ENCODE measurements around the gene OR10H4. TPM values are rescaled to one million over a fixed set of nuclear protein-coding genes. Genes with fewer than 3 reads are reported as not detected.
"Not testable (repeated sequence)": the region's sequence is repeated elsewhere in the genome, so short reads cannot be mapped to it uniquely, and the experiment has no call there.

Gene OR10H4
- not detected for polyA plus RNA-seq

GRCh38 chr19:15948223-15949058, at the start of gene OR10H4:
Gene OR10H4, plus strand, starts transcription at chr19:15949008. Its CDS starts 0 bp downstream, at chr19:15949008.
- Histone ChIP-seq H3K27me3 (ENCODE audit: control insufficient read depth in 1 of 2, insufficient read depth in 2 of 2, low read length in 2 of 2) (peaks cover 0 to 2% of the 10 kb centered on the region in 2 donors), H3K4me1 (ENCODE audit: control insufficient read depth in 2 of 2, insufficient read depth in 2 of 2, low read length in 1 of 2) (no peaks in the 10 kb centered on the region), H3K27ac (ENCODE audit: low read depth in 2 of 2, low read length in 1 of 2) (no peak within 1 kb of the TSS), H3K4me3 (ENCODE audit: low read depth in 1 of 2, low read length in 2 of 2) (no peak within 1 kb of the TSS), H3K9me3 (ENCODE audit: control insufficient read depth in 2 of 2, insufficient read depth in 1 of 2, low read depth in 1 of 2, low read length in 1 of 2) (peaks cover 3 to 9% of the 10 kb centered on the region in 2 donors), H3K36me3 (ENCODE audit: control insufficient read depth in 2 of 2, insufficient read depth in 2 of 2, low read length in 1 of 2) (no peaks in the 10 kb centered on the region)

DNA sequence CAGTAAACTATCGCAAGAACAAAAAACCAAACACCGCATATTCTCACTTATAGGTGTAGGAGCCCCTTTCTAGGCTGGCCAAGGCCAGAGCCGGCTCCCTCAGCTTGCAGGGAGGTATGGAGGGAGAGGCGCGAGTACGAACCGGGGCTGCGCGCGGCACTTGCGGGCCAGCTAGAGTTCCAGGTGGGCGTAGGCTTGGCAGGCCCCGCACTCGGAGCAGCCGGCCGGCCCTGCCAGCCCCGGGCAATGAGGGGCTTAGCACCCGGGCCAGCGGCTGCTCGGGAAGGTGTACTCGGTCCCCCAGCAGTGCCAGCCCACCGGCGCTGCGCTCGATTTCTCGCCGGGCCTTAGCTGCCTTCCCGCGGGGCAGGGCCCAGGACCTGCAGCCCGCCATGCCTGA, 49.2 kb upstream of the OR10H4 start:
- H3K4me3 ChIP-seq (ENCODE audit: low read depth in 1 of 2, low read length in 2 of 2); H3K27me3 ChIP-seq (ENCODE audit: control insufficient read depth in 1 of 2, insufficient read depth in 2 of 2, low read length in 2 of 2); H3K27ac ChIP-seq (ENCODE audit: low read depth in 2 of 2, low read length in 1 of 2); H3K36me3 ChIP-seq (ENCODE audit: control insufficient read depth in 2 of 2, insufficient read depth in 2 of 2, low read length in 1 of 2); H3K4me1 ChIP-seq (ENCODE audit: control insufficient read depth in 2 of 2, insufficient read depth in 2 of 2, low read length in 1 of 2); H3K9me3 ChIP-seq (ENCODE audit: control insufficient read depth in 2 of 2, insufficient read depth in 1 of 2, low read depth in 1 of 2, low read length in 1 of 2): not testable (repeated sequence)
- WGBS, 2 donors, result 18 to 24% methylated on average over 23 to 30 of the region's 30 CpGs

- H3K27me3 ChIP-seq (ENCODE audit: control insufficient read depth in 1 of 2, insufficient read depth in 2 of 2, low read length in 2 of 2); H3K9me3 ChIP-seq (ENCODE audit: control insufficient read depth in 2 of 2, insufficient read depth in 1 of 2, low read depth in 1 of 2, low read length in 1 of 2); H3K36me3 ChIP-seq (ENCODE audit: control insufficient read depth in 2 of 2, insufficient read depth in 2 of 2, low read length in 1 of 2); H3K4me3 ChIP-seq (ENCODE audit: low read depth in 1 of 2, low read length in 2 of 2); H3K4me1 ChIP-seq (ENCODE audit: control insufficient read depth in 2 of 2, insufficient read depth in 2 of 2, low read length in 1 of 2); H3K27ac ChIP-seq (ENCODE audit: low read depth in 2 of 2, low read length in 1 of 2): not testable (repeated sequence)
- WGBS, 2 donors, result 37 to 38% methylated on average over 7 to 15 of the region's 15 CpGs
These were observed 48.8 kb upstream of the OR10H4 start for GRCh38 chr19:15900032-15900431.

DNA sequence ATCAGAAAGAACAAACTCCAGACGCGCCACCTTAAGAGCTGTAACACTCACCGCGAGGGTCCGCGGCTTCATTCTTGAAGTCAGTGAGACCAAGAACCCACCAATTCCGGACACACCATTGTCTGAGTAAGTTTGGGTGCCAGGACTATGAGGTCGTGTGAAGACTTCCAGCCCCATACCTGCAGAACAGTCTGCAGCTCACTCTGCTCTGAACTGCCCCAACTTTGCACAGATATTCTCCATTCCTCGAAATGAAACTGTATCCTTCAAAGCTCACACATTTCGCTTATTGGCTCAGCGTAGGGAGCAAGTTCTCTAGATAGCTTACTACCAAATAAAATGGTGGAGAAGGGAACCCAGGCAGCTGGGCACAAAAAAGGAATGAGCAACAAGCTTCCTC, 48.3 kb upstream of the OR10H4 start:
- Histone ChIP-seq H3K9me3 (ENCODE audit: control insufficient read depth in 2 of 2, insufficient read depth in 1 of 2, low read depth in 1 of 2, low read length in 1 of 2) (no peaks in the 10 kb centered on the region), H3K4me1 (ENCODE audit: control insufficient read depth in 2 of 2, insufficient read depth in 2 of 2, low read length in 1 of 2) (peaks cover 0 to 2% of the 10 kb centered on the region in 2 donors), H3K27me3 (ENCODE audit: control insufficient read depth in 1 of 2, insufficient read depth in 2 of 2, low read length in 2 of 2) (no peaks in the 10 kb centered on the region), H3K4me3 (ENCODE audit: low read depth in 1 of 2, low read length in 2 of 2) (no peak overlapping the region), H3K27ac (ENCODE audit: low read depth in 2 of 2, low read length in 1 of 2) (no peak overlapping the region), H3K36me3 (ENCODE audit: control insufficient read depth in 2 of 2, insufficient read depth in 2 of 2, low read length in 1 of 2) (no peaks in the 10 kb centered on the region)
- 58 to 84% methylated on average over 11 of the region's 11 CpGs for WGBS, 2 donors

DNA sequence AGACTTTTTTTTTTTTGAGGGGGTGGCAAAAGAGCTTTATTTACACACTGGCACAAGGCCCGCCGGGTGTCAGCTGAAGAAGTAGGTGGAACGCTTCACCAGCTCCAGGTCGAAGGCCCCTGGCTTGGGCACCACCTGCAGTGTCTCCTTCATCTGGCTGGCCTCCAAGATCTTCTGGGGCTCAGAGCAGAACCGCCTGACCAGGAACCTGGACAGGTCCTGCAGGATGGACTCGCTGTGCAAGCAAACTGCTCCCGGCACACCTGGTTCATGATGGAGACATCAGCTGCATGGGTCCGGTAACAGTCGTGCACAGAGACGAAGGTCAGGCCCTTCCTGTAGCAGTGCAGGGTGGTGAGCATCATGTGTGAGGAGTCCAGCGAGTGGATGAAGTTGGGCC, 46.6 kb upstream of the OR10H4 start:
- H3K9me3 ChIP-seq (ENCODE audit: control insufficient read depth in 2 of 2, insufficient read depth in 1 of 2, low read depth in 1 of 2, low read length in 1 of 2), result no peaks in the 10 kb centered on the region
- peaks cover 0 to 2% of the 10 kb centered on the region in 2 donors for H3K4me1 ChIP-seq (ENCODE audit: control insufficient read depth in 2 of 2, insufficient read depth in 2 of 2, low read length in 1 of 2)
- H3K27me3 ChIP-seq (ENCODE audit: control insufficient read depth in 1 of 2, insufficient read depth in 2 of 2, low read length in 2 of 2), result no peaks in the 10 kb centered on the region
- no peak overlapping the region for H3K27ac ChIP-seq (ENCODE audit: low read depth in 2 of 2, low read length in 1 of 2)
- no peak overlapping the region for H3K4me3 ChIP-seq (ENCODE audit: low read depth in 1 of 2, low read length in 2 of 2)
- 77 to 83% methylated on average over 11 of the region's 11 CpGs for WGBS, 2 donors
- no peaks in the 10 kb centered on the region for H3K36me3 ChIP-seq (ENCODE audit: control insufficient read depth in 2 of 2, insufficient read depth in 2 of 2, low read length in 1 of 2)

DNA sequence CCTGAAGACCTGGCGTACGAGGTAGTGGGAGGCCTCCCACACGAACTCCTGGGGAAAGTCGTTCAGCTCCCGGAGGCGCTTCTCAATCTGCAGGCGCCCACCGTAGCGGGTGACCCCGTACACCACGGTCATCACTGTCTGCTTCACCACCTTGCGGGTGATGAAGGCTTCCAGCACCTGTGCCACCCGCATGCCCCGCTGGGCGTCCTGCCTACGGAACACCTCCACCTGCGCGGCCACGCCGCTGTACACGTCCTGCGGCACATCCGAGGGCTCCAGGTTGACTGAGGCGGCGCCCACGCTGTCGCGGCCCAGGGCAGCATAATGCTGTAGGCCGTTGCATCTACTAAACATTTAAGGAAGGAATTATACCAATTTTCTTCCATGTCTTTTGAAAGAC, 45.9 kb upstream of the OR10H4 start:
- WGBS, 2 donors, result 90 to 92% methylated on average over 29 of the region's 29 CpGs
- H3K27ac ChIP-seq (ENCODE audit: low read depth in 2 of 2, low read length in 1 of 2); H3K4me3 ChIP-seq (ENCODE audit: low read depth in 1 of 2, low read length in 2 of 2); H3K36me3 ChIP-seq (ENCODE audit: control insufficient read depth in 2 of 2, insufficient read depth in 2 of 2, low read length in 1 of 2); H3K27me3 ChIP-seq (ENCODE audit: control insufficient read depth in 1 of 2, insufficient read depth in 2 of 2, low read length in 2 of 2); H3K9me3 ChIP-seq (ENCODE audit: control insufficient read depth in 2 of 2, insufficient read depth in 1 of 2, low read depth in 1 of 2, low read length in 1 of 2); H3K4me1 ChIP-seq (ENCODE audit: control insufficient read depth in 2 of 2, insufficient read depth in 2 of 2, low read length in 1 of 2): not testable (repeated sequence)

DNA sequence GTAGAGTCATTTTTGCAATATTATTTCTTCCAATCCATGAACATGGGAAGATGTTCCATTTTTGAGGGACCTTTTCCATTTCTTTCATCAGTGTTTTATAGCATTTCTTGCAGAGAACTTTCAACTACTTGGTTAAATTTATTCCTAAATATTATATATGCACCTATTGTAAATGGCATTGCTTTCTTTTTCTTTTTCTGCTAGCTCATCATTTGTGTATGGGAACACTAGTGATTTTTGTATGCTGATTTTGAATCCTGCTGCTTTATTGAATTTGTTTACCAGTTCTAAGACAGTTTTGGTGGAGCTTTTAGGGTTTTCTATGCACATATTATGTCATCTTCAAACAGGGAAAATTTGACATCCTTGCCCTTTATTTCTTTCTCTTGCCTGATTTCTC, 43.8 kb upstream of the OR10H4 start:
- Histone ChIP-seq H3K9me3 (ENCODE audit: control insufficient read depth in 2 of 2, insufficient read depth in 1 of 2, low read depth in 1 of 2, low read length in 1 of 2) (no peaks in the 10 kb centered on the region), H3K27me3 (ENCODE audit: control insufficient read depth in 1 of 2, insufficient read depth in 2 of 2, low read length in 2 of 2) (no peaks in the 10 kb centered on the region)

GRCh38 chr19:15911599-15912235, 37.1 kb upstream of the OR10H4 start:
- 9 to 24% methylated on average over 35 to 44 of the region's 44 CpGs for WGBS, 2 donors
- Histone ChIP-seq H3K9me3 (ENCODE audit: control insufficient read depth in 2 of 2, insufficient read depth in 1 of 2, low read depth in 1 of 2, low read length in 1 of 2) (peaks cover 2 to 4% of the 10 kb centered on the region in 2 donors), H3K4me1 (ENCODE audit: control insufficient read depth in 2 of 2, insufficient read depth in 2 of 2, low read length in 1 of 2) (no peaks in the 10 kb centered on the region), H3K36me3 (ENCODE audit: control insufficient read depth in 2 of 2, insufficient read depth in 2 of 2, low read length in 1 of 2) (peaks cover 0 to 5% of the 10 kb centered on the region in 2 donors), H3K27me3 (ENCODE audit: control insufficient read depth in 1 of 2, insufficient read depth in 2 of 2, low read length in 2 of 2) (no peaks in the 10 kb centered on the region), H3K4me3 (ENCODE audit: low read depth in 1 of 2, low read length in 2 of 2) (no peak overlapping the region), H3K27ac (ENCODE audit: low read depth in 2 of 2, low read length in 1 of 2) (no peak overlapping the region)

More for the DNA sequence above, 43.8 kb upstream of the OR10H4 start:
- Histone ChIP-seq H3K4me1 (ENCODE audit: control insufficient read depth in 2 of 2, insufficient read depth in 2 of 2, low read length in 1 of 2) (peaks cover 0 to 2% of the 10 kb centered on the region in 2 donors), H3K36me3 (ENCODE audit: control insufficient read depth in 2 of 2, insufficient read depth in 2 of 2, low read length in 1 of 2) (no peaks in the 10 kb centered on the region), H3K4me3 (ENCODE audit: low read depth in 1 of 2, low read length in 2 of 2) (no peak overlapping the region), H3K27ac (ENCODE audit: low read depth in 2 of 2, low read length in 1 of 2) (no peak overlapping the region)

GRCh38 chr19:15913384-15913783, 35.4 kb upstream of the OR10H4 start:
- WGBS, 2 donors, result 54 to 77% methylated on average over 6 of the region's 6 CpGs
- Histone ChIP-seq H3K27me3 (ENCODE audit: control insufficient read depth in 1 of 2, insufficient read depth in 2 of 2, low read length in 2 of 2) (no peaks in the 10 kb centered on the region), H3K4me3 (ENCODE audit: low read depth in 1 of 2, low read length in 2 of 2) (no peak overlapping the region), H3K4me1 (ENCODE audit: control insufficient read depth in 2 of 2, insufficient read depth in 2 of 2, low read length in 1 of 2) (no peaks in the 10 kb centered on the region), H3K36me3 (ENCODE audit: control insufficient read depth in 2 of 2, insufficient read depth in 2 of 2, low read length in 1 of 2) (peaks cover 0 to 7% of the 10 kb centered on the region in 2 donors), H3K9me3 (ENCODE audit: control insufficient read depth in 2 of 2, insufficient read depth in 1 of 2, low read depth in 1 of 2, low read length in 1 of 2) (peaks cover 2 to 4% of the 10 kb centered on the region in 2 donors), H3K27ac (ENCODE audit: low read depth in 2 of 2, low read length in 1 of 2) (no peak overlapping the region)

GRCh38 chr19:15913830-15914229, 35.0 kb upstream of the OR10H4 start:
- Histone ChIP-seq H3K27me3 (ENCODE audit: control insufficient read depth in 1 of 2, insufficient read depth in 2 of 2, low read length in 2 of 2) (no peaks in the 10 kb centered on the region), H3K4me1 (ENCODE audit: control insufficient read depth in 2 of 2, insufficient read depth in 2 of 2, low read length in 1 of 2) (no peaks in the 10 kb centered on the region), H3K9me3 (ENCODE audit: control insufficient read depth in 2 of 2, insufficient read depth in 1 of 2, low read depth in 1 of 2, low read length in 1 of 2) (peaks cover 2 to 4% of the 10 kb centered on the region in 2 donors), H3K36me3 (ENCODE audit: control insufficient read depth in 2 of 2, insufficient read depth in 2 of 2, low read length in 1 of 2) (peaks cover 0 to 7% of the 10 kb centered on the region in 2 donors), H3K4me3 (ENCODE audit: low read depth in 1 of 2, low read length in 2 of 2) (no peak overlapping the region), H3K27ac (ENCODE audit: low read depth in 2 of 2, low read length in 1 of 2) (no peak overlapping the region)
- 86 to 91% methylated on average over 7 to 8 of the region's 8 CpGs for WGBS, 2 donors
